GM21367 (cell line): ENCODE results near the gene CACNG7.

Experiments used
- ATAC-seq: cut with Tn5 transposase; IDR thresholded peaks from one replicate; pipeline ENCODE4 v1.9.1; 2021; ENCODE audit not compliant: unreplicated experiment

The CACNG7 gene

DNA sequence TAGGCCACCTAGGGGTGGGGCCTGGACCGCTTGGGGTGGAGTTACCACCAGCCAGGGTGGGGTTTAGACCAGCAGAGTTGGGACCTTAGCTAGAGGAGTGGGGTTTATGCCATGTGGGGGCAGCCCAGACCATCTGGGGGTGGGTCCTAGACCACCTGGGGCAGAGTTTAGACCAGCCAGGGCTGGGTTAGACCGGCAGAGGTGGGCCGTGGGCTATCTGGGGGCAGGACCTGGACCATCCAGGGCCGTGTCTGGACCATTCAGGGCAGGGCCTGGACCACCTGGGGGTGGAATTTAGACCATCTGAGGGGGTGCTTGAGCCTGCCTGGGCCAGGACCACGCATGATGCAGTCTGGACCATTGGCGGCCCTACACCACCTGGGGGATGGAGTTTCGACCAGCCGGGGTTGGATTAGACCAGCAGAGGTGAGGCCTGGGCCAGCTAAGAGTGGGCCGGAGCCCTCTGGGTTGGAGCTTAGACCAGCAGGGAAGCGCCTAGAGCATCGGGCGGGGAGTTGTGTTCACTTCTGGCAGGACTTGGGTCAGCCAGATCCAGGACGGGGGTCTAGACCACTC lies 72.4 kb downstream of the CACNG7 start:
- ATAC-seq: no peak

DNA sequence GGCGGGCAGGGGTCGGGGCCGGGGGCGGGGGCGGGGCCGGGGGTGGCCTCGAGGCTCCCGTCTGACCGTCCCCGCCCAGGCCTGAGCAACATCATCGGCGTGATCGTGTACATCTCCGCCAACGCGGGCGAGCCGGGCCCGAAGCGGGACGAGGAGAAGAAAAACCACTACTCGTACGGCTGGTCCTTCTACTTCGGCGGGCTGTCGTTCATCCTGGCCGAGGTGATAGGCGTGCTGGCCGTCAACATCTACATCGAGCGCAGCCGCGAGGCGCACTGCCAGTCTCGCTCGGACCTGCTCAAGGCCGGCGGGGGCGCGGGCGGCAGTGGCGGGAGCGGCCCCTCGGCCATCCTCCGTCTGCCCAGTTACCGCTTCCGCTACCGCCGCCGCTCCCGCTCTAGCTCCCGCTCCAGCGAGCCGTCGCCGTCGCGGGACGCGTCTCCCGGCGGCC lies 72.9 kb downstream of the CACNG7 start:
- no peak for ATAC-seq

DNA sequence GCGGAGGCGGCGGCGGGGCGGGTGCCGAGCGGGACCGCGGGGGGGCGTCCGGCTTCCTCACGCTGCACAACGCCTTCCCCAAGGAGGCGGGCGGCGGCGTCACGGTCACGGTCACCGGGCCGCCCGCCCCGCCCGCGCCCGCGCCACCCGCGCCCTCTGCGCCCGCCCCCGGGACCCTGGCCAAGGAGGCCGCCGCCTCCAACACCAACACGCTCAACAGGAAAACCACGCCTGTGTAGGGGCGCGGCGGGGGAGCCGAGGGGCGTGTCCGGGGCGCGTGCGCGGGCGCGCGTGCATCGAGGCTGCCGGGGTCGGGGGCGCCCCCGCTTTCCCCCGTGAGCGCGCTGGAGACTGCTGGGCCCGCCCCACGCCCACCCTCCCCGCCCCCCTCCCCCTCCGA lies 73.5 kb downstream of the CACNG7 start:
- ATAC-seq: no peak

DNA sequence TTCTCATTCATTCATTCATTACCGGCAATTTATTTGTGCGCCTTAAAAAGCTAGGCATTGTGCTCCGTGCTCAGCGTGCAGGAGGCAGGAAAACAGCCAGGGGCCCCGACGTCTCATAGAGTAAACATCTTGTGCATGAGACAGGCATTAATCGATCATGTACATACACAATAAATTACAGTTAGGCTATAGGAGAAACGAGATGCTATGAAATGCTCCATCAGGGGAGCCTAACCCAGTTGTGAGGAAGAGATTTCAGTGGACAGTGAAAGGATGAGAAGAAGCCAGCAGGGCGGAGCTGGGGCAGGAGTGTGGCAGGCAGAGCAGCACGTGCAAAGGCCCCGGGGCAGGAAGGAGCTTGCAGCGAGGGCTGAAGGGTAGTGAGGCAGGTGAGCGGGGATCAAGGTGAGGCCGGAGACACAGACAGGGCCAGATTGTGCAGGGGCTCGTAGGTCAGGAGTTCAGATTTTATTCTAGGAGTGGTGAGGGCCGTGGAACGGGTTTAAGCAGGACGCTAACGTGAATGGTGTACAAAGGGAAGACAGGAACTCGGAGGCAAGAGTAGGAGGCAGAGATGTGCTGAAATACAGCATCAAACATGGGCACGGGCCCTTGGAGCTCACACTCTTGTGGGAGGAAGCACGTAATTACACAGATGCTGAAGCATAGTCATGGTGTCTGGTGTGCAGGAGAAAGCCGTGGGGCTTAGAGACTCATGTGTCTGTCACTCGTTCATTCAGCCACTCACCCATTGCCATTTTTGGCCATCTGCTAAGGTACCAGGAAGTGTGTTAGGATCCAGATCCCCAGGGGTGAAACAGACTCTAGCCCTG lies 74.6 kb downstream of the CACNG7 start:
- ATAC-seq: no peak

DNA sequence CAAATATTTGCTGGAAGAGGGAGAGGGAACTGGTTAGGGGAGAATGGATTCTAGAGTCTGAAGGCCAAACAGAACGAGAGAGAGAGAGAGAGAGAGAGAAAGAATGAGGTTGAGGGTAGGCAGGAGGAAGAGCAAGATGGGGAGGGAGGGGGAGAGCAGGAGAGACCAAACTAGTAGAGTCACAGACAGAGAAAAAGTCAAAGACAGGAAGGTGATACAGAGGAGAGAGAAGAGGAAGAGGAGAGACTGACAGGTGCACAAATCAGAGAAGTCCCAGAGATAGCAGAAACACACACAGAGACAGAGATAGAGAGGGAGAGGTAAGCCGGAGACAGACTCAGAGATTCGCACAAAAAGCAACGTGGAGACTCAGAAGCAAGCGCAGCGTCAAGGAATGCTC lies 76.8 kb downstream of the CACNG7 start:
- no peak for ATAC-seq

DNA sequence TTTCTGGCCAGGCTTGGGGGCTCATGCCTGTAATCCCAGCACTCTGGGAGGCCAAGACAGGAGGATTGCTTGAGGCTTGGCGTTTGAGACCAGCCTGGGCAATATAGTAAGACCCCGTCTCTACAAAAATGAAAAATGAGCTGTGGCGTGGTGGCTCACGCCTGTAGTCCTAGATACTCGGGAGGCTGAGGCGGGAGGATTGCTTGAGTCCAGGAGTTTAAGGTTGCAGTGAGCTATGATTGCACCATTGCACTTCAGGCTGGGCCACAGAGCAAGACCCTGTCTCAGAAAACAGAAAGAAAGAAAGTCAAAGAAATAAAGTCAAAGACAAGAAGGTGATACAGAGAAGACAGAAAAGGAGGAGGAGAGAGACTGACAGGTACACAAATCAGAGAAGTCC lies 79.9 kb downstream of the CACNG7 start:
- no peak for ATAC-seq

DNA sequence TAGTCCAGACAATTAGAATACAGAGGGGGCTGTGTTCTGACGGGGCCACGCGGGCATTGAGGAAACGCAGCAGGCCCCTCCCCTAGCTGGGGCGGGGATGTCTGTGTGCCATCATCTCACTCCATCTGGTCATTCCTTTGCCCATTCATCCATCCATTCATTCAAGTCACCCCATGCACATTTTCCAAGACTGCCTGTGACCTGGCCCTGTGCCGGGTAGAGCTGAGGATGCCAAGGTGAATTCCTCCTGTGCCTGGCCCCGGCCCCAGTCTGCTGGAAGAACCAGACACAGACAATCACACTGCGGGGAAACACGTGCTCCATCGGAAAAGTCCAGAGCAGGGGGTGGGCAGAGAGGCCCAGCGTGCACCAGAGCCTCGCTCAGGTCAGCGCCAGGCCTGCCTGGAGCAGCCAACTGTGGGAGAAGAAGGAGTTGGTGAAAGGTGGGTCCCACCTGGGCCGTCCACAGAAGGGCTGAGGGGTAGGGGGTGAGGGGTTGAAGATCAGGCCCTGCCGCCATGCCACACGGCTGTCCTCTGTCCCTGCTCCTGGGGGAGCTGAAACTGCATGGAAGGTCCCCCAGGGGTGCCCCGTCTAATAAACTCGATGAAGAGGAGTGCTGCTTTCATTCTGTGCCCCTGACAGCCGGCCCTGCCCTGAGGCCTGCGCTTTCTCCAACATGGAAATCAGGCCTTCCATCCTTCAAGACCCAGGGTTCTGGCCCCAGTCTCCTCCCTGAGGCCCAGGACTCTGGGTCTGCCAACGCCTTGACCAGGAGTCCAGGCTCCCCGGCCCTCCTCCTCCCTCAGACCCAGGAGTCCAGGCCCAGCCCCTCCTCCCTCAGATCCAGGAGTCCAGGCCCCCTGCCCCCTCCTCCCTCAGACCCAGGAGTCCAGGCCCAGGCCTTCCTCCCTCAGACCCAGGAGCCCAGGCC lies 80.8 kb downstream of the CACNG7 start:
- ATAC-seq: no peak

GRCh38 chr19:53991224-53992113 lies 82.4 kb downstream of the CACNG7 start, which contains the start of gene CACNG6:
TSS of gene CACNG6 (plus strand) at chr19:53991637. CDS start at chr19:53992878, 1,241 bp downstream.
- ATAC-seq: no peak

GRCh38 chr19:53992211-53992610 lies 83.1 kb downstream of the CACNG7 start:
- ATAC-seq: no peak

DNA sequence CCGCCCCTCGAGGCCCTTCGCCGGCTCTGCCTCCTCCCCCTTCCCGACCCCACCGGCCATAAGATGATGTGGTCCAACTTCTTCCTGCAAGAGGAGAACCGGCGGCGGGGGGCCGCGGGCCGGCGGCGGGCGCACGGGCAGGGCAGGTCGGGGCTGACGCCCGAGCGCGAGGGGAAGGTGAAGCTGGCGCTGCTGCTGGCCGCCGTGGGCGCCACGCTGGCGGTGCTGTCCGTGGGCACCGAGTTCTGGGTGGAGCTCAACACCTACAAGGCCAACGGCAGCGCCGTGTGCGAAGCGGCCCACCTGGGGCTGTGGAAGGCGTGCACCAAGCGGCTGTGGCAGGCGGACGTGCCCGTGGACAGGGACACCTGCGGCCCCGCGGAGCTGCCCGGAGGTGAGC lies 83.7 kb downstream of the CACNG7 start:
- no peak for ATAC-seq

DNA sequence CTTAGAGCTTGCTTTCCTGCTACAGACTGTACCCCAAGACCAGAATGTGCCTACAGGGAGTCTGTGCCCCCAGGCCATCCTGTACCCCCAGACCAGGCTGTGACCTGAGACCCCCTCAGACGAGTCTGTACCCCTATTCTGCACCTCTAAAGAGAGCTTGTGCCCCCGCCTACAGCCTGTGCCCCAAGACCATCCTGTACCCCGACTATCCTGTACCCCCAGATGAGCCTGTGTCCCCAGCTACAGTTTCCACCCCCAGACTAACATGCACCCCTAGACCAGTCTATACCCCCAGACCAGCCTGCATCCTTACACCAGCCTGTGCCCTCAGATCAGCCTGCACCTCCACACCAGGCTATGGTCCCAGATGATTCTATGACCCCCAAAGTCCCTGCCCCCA lies 84.4 kb downstream of the CACNG7 start:
- no peak for ATAC-seq
